ENCODE data around the gene CLDND1.

- TF ChIP-seq, protein P1, sequence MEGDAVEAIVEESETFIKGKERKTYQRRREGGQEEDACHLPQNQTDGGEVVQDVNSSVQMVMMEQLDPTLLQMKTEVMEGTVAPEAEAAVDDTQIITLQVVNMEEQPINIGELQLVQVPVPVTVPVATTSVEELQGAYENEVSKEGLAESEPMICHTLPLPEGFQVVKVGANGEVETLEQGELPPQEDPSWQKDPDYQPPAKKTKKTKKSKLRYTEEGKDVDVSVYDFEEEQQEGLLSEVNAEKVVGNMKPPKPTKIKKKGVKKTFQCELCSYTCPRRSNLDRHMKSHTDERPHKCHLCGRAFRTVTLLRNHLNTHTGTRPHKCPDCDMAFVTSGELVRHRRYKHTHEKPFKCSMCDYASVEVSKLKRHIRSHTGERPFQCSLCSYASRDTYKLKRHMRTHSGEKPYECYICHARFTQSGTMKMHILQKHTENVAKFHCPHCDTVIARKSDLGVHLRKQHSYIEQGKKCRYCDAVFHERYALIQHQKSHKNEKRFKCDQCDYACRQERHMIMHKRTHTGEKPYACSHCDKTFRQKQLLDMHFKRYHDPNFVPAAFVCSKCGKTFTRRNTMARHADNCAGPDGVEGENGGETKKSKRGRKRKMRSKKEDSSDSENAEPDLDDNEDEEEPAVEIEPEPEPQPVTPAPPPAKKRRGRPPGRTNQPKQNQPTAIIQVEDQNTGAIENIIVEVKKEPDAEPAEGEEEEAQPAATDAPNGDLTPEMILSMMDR (IDR thresholded peaks at IDR 0.05), result no peak
- no peak for TF ChIP-seq POLR2A (IDR thresholded peaks at IDR 0.05)
These were observed 2.8 kb upstream of the CLDND1 start for GRCh38 chr3:98525494-98525893.
